Measurements from ENCODE around the gene EIF3B. TPM values are rescaled to one million over a fixed set of nuclear protein-coding genes. Genes with fewer than 3 reads are reported as not detected.
"Not testable (repeated sequence)": the region's sequence is repeated elsewhere in the genome, so short reads cannot be mapped to it uniquely, and the experiment has no call there.

The EIF3B gene
- total RNA-seq, 2 experiments from 2014 or later: 166 to 167 TPM

DNA sequence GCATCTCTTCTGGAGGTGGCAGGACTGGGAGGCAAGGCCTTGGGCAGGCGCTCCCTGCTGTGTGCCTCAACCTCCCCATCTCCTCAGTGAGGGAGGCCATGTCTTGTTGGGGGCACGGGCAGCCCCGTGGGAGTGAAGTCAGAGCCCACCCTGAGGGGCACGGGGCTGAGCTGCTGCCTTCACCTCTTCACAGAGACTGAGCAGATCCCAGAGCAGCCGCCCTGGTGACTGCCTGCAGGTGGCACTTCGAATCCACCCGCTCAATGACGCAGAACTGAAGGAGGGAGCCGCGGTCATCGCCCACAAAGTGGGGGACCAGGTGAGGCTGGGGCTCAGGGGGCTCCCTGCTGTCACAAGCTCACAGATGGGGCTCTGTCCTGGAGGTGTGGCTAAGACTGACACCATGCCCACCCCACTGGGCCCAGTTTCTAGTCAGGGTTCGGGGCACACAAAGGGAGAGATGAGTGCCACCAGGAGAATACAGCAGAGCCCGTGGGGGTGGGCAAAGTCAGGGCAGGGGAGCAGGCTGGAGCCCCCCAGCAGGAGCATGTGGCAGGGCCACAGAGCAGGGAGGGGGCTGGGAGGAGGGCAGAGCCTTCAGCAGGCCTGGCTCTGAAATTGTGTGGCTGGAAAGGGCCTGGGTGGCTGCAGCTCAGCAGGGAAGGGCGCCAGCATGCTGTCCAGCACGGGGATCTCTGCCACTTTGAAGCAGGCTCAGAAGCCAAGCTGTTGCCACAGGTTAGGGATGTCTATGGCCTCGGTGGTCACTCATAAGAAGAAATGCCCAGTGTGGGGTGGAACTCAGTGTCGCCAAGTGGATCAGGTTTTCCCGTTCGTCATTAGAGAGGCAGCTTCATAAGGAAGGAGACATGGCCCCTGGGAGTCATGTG lies 30.0 kb downstream of the EIF3B start:
- Histone ChIP-seq H3K27ac (ENCODE audit: low read depth in 1 of 2, low read length in 2 of 2) (no peak overlapping the region), H3K4me1 (ENCODE audit: insufficient read depth, low read length) (no peaks in the 10 kb centered on the region), H3K27me3 (ENCODE audit: control insufficient read depth in 1 of 2, insufficient read depth in 2 of 2, low read length in 2 of 2) (no peaks in the 10 kb centered on the region), H3K9me3 (ENCODE audit: control insufficient read depth in 1 of 2, insufficient read depth in 1 of 2, low read length in 2 of 2) (peaks cover 0 to 4% of the 10 kb centered on the region in 2 experiments), H3K4me3 (ENCODE audit: low read length) (no peak overlapping the region), H3K36me3 (ENCODE audit: insufficient read depth, low read length) (peaks cover 26% of the 10 kb centered on the region)
- ATAC-seq (ENCODE audit: poor library complexity) (no peak), DNase-seq (peak in 1 of 14 experiments; percentile 21)
- no peaks in the 10 kb centered on the region for H3K4me1 Mint-ChIP-seq (ENCODE audit: low read depth)
- peaks cover 23% of the 10 kb centered on the region for H3K36me3 Mint-ChIP-seq (ENCODE audit: low read depth)
- CTCF ChIA-PET: no interaction called here
- no peaks in the 10 kb centered on the region for H3K27me3 Mint-ChIP-seq
- H3K4me3 Mint-ChIP-seq: no peak overlapping the region
- no peaks in the 10 kb centered on the region for H3K9me3 Mint-ChIP-seq
- POLR2A ChIA-PET: interaction anchor here (0.6 to 1.7 kb wide), 2 partner anchors 31 to 63 kb away, joined by 3 to 8 read pairs; partner anchors contain the start of gene EIF3B
- no peak for TF ChIP-seq CTCF (IDR thresholded peaks at IDR 0.05)
- H3K27ac Mint-ChIP-seq: no peak overlapping the region
- intact Hi-C loops (cut with DNase I, micrococcal nuclease): no loop called here

- H3K36me3 Mint-ChIP-seq (ENCODE audit: low read depth); ATAC-seq (ENCODE audit: poor library complexity); DNase-seq; H3K27me3 Mint-ChIP-seq; H3K4me1 Mint-ChIP-seq (ENCODE audit: low read depth); H3K4me3 ChIP-seq (ENCODE audit: low read length); H3K4me1 ChIP-seq (ENCODE audit: insufficient read depth, low read length); CTCF ChIA-PET; intact Hi-C loops (cut with DNase I, micrococcal nuclease); H3K4me3 Mint-ChIP-seq; H3K9me3 Mint-ChIP-seq; H3K27me3 ChIP-seq (ENCODE audit: control insufficient read depth in 1 of 2, insufficient read depth in 2 of 2, low read length in 2 of 2); H3K27ac ChIP-seq (ENCODE audit: low read depth in 1 of 2, low read length in 2 of 2); H3K27ac Mint-ChIP-seq; POLR2A ChIA-PET; H3K9me3 ChIP-seq (ENCODE audit: control insufficient read depth in 1 of 2, insufficient read depth in 1 of 2, low read length in 2 of 2): not testable (repeated sequence)
- H3K36me3 ChIP-seq (ENCODE audit: insufficient read depth, low read length): peaks cover 11% of the 10 kb centered on the region
Measured at GRCh38 chr7:2386122-2386521, 31.5 kb downstream of the EIF3B start.

DNA sequence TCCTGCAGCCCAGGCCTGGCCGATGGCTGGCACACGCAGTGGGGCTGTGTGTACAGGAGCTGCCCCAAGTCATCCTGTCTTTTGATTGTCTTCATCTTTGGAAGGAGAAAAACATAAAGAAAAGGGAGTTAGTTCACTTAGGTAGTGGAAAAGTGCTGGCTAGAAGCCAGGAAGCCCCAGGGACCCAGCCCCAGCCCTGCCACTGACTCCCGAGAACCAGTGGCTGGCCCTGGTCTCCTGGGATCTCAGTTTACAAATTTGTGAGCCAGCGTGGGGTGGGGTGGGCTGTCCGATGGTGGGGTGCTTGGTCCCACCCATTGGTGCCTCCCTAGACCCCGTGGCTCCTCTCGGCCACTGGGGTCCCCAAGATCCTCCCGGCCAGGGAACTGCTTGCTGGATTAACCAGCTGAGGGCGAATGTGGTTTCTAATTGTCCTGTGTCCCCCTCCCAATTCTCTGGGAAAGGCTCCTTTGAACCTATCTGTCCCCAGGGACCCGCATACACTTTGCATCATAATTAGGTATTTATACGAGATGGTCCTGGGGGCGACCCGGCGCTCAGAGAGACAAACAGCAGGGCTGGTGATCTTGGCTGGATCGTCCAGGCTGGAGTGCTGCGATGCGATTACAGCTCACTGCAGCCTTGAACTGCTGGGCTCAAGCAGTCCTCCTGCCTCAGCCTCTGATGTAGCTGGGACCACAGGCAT lies 32.5 kb downstream of the EIF3B start:
- no peaks in the 10 kb centered on the region for H3K27me3 ChIP-seq (ENCODE audit: control insufficient read depth in 1 of 2, insufficient read depth in 2 of 2, low read length in 2 of 2)
- ATAC-seq (ENCODE audit: poor library complexity) (no peak), DNase-seq (no peak)
- H3K27me3 Mint-ChIP-seq: no peaks in the 10 kb centered on the region
- H3K9me3 Mint-ChIP-seq: no peaks in the 10 kb centered on the region
- no peaks in the 10 kb centered on the region for H3K36me3 Mint-ChIP-seq (ENCODE audit: low read depth)
- no peak overlapping the region for H3K4me3 Mint-ChIP-seq
- H3K4me3 ChIP-seq (ENCODE audit: low read length): no peak overlapping the region
- H3K27ac Mint-ChIP-seq: no peak overlapping the region
- H3K4me1 Mint-ChIP-seq (ENCODE audit: low read depth): no peaks in the 10 kb centered on the region
- no peak overlapping the region for H3K27ac ChIP-seq (ENCODE audit: low read depth in 1 of 2, low read length in 2 of 2)
- TF ChIP-seq CTCF (IDR thresholded peaks at IDR 0.05): no peak
- ChIA-PET POLR2A (no interaction called here), CTCF (no interaction called here)
- H3K4me1 ChIP-seq (ENCODE audit: insufficient read depth, low read length): no peaks in the 10 kb centered on the region
- peaks cover 3% of the 10 kb centered on the region for H3K36me3 ChIP-seq (ENCODE audit: insufficient read depth, low read length)
- intact Hi-C loops (cut with DNase I, micrococcal nuclease): no loop called here
- H3K9me3 ChIP-seq (ENCODE audit: control insufficient read depth in 1 of 2, insufficient read depth in 1 of 2, low read length in 2 of 2): peaks cover 0 to 5% of the 10 kb centered on the region in 2 experiments

Measured in CD4-positive, alpha-beta T cell (primary cell).